ENCODE measurements around the gene THEM5. TPM values are rescaled to one million over a fixed set of nuclear protein-coding genes. Genes with fewer than 3 reads are reported as not detected.

Gene THEM5
- polyA plus RNA-seq, 3 donors, result not detected

- DNase-seq, result no peak
- peaks cover 0 to 9% (median 0%) of the 10 kb centered on the region in 3 donors for H3K27me3 Mint-ChIP-seq (ENCODE audit: low read depth in 3 of 3)
- H3K36me3 ChIP-seq (replicated peaks in 1 of 2; ENCODE audit: control insufficient read depth in 1 of 2, insufficient read depth in 2 of 2, low read length in 2 of 2), result peaks cover 3 to 8% of the 10 kb centered on the region in 2 donors
- intact Hi-C loops (cut with micrococcal nuclease), result no loop called here
- H3K4me1 Mint-ChIP-seq, result peaks cover 14% of the 10 kb centered on the region
- peaks cover 17 to 34% (median 28%) of the 10 kb centered on the region in 7 donors for H3K9me3 Mint-ChIP-seq
- no peak overlapping the region for H2AFZ ChIP-seq (ENCODE audit: insufficient read depth, low read depth, low read length, poor library complexity, severe bottlenecking)
- no peak overlapping the region for H3K4me2 ChIP-seq (replicated peaks; ENCODE audit: extremely low read depth, low read length, poor library complexity, severe bottlenecking)
- H3K27ac ChIP-seq (ENCODE audit: low read depth in 1 of 2, low read length in 2 of 2), result no peak overlapping the region
- H3K9ac ChIP-seq (ENCODE audit: insufficient read depth, low read length, poor library complexity, severe bottlenecking), result no peak overlapping the region
- H3K4me3 ChIP-seq (replicated peaks in 1 of 3; ENCODE audit: low read depth in 2 of 3, low read length in 3 of 3), result no peak overlapping the region
- no peaks in the 10 kb centered on the region for H3K27me3 ChIP-seq (ENCODE audit: control insufficient read depth in 2 of 2, insufficient read depth in 2 of 2, low read length in 2 of 2)
- no peaks in the 10 kb centered on the region for H4K20me1 ChIP-seq (ENCODE audit: insufficient read depth, low read length)
- H3K9me3 ChIP-seq (replicated peaks in 1 of 2; ENCODE audit: control insufficient read depth in 1 of 2, insufficient read depth in 1 of 2, low read length in 2 of 2), result peaks cover 8 to 10% of the 10 kb centered on the region in 2 donors
- WGBS (ENCODE audit: insufficient coverage), result 41% methylated on average over 2 of the region's 2 CpGs
- H3K27ac Mint-ChIP-seq, result peak overlapping the region in 2 of 7 donors; percentile 27 to 46
- H3K4me1 ChIP-seq (ENCODE audit: control insufficient read depth in 1 of 2, insufficient read depth in 2 of 2, low read length in 2 of 2), result no peaks in the 10 kb centered on the region
- no peak for TF ChIP-seq CTCF (IDR thresholded peaks at IDR 0.05)
- H3K36me3 Mint-ChIP-seq, result peaks cover 11 to 20% of the 10 kb centered on the region in 2 donors
- H3K4me3 Mint-ChIP-seq, result no peak overlapping the region
- H3K79me2 ChIP-seq (ENCODE audit: insufficient read depth, low read length), result no peaks in the 10 kb centered on the region
These were observed 45.0 kb upstream of the THEM5 start for GRCh38 chr1:151898519-151898991.

GRCh38 chr1:151897991-151898431 lies 44.5 kb upstream of the THEM5 start:
- Histone ChIP-seq H4K20me1 (ENCODE audit: insufficient read depth, low read length) (no peaks in the 10 kb centered on the region), H3K27me3 (ENCODE audit: control insufficient read depth in 2 of 2, insufficient read depth in 2 of 2, low read length in 2 of 2) (no peaks in the 10 kb centered on the region), H3K27ac (ENCODE audit: low read depth in 1 of 2, low read length in 2 of 2) (no peak overlapping the region), H2AFZ (ENCODE audit: insufficient read depth, low read depth, low read length, poor library complexity, severe bottlenecking) (no peak overlapping the region), H3K36me3 (replicated peaks in 1 of 2; ENCODE audit: control insufficient read depth in 1 of 2, insufficient read depth in 2 of 2, low read length in 2 of 2) (peaks cover 3 to 8% of the 10 kb centered on the region in 2 donors), H3K4me3 (replicated peaks in 1 of 3; ENCODE audit: low read depth in 2 of 3, low read length in 3 of 3) (no peak overlapping the region), H3K4me1 (ENCODE audit: control insufficient read depth in 1 of 2, insufficient read depth in 2 of 2, low read length in 2 of 2) (no peaks in the 10 kb centered on the region), H3K4me2 (replicated peaks; ENCODE audit: extremely low read depth, low read length, poor library complexity, severe bottlenecking) (no peak overlapping the region), H3K79me2 (ENCODE audit: insufficient read depth, low read length) (no peaks in the 10 kb centered on the region), H3K9me3 (replicated peaks in 1 of 2; ENCODE audit: control insufficient read depth in 1 of 2, insufficient read depth in 1 of 2, low read length in 2 of 2) (peaks cover 8 to 10% of the 10 kb centered on the region in 2 donors), H3K9ac (ENCODE audit: insufficient read depth, low read length, poor library complexity, severe bottlenecking) (no peak overlapping the region)
- no peak for DNase-seq
- H3K9me3 Mint-ChIP-seq, result peaks cover 17 to 34% (median 28%) of the 10 kb centered on the region in 7 donors
- H3K36me3 Mint-ChIP-seq, result peaks cover 15 to 20% of the 10 kb centered on the region in 2 donors
- H3K27me3 Mint-ChIP-seq (ENCODE audit: low read depth in 3 of 3), result peaks cover 0 to 9% (median 0%) of the 10 kb centered on the region in 3 donors
- no peak overlapping the region for H3K4me3 Mint-ChIP-seq
- intact Hi-C loops (cut with micrococcal nuclease), result no loop called here
- 37% methylated on average over 6 of the region's 10 CpGs for WGBS (ENCODE audit: insufficient coverage)
- H3K27ac Mint-ChIP-seq, result peak overlapping the region in 1 of 7 donors; percentile 27
- TF ChIP-seq CTCF (IDR thresholded peaks at IDR 0.05), result no peak
- H3K4me1 Mint-ChIP-seq, result peaks cover 14% of the 10 kb centered on the region
